A549 (cell line): ENCODE measurements around the gene GJE1.

Source experiments
- ESRRA ChIP-seq: fragments of 150-350 bp; IDR thresholded peaks from 2 replicates; pipeline ENCODE4 v1.6.1; 2014; ENCODE audit warnings: mild to moderate bottlenecking, low read length, borderline replicate concordance
- KDM1A ChIP-seq: fragments of 200-600 bp; sonication (generic); IDR thresholded peaks from 2 replicates; pipeline ENCODE4 v1.6.1; 2016; ENCODE audit warnings: low read depth, mild to moderate bottlenecking
- POLR2A ChIP-seq: IDR thresholded peaks from 2 replicates; pipeline ENCODE4 v1.6.1; 2012; ENCODE audit warnings: mild to moderate bottlenecking, low read length
- SMC3 ChIP-seq: fragments of >200 bp; sonication (Bioruptor Twin); formaldehyde crosslinking; IDR thresholded peaks from 3 replicates; pipeline ENCODE4 v1.6.1; 2018; ENCODE audit warnings: inconsistent platforms
- TFCP2L1 ChIP-seq: fragments of 250-450 bp; sonication (Bioruptor Pico); IDR thresholded peaks from 2 replicates; pipeline ENCODE4 v1.5.0; 2021; ENCODE audit warnings: mild to moderate bottlenecking
- ZFP36 ChIP-seq: fragments of 450-650 bp; IDR thresholded peaks from 2 replicates; pipeline ENCODE4 v1.6.1; 2014; ENCODE audit warnings: borderline replicate concordance; ENCODE audit not compliant: partially characterized antibody
- TF ChIP-seq, protein P1 (sequence below): fragments of >200 bp; sonication (Bioruptor Twin); formaldehyde crosslinking; IDR thresholded peaks from 3 replicates; pipeline ENCODE4 v1.5.1; 2016

DNA sequence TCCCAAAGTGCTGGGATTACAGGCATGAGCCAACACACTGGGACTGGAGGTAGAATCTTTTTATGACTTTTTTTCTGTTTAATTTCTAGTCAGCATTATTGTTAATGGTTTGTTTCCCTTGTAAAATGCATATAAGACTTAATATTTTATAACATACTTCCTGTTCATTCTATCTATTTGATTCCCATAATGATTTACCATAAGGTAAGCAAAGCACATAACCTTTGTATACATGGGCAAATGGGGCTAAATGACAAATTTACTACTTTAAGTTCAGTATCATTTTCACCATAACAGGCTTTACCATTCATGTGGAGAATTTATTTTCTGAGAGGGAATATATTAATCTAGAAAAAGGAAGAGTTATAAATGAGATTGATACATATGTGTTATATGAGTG lies 38.6 kb downstream of the GJE1 start:
- TF ChIP-seq TFCP2L1 (CRISPR knock-in tag) = no peak
- TF ChIP-seq, protein P1, sequence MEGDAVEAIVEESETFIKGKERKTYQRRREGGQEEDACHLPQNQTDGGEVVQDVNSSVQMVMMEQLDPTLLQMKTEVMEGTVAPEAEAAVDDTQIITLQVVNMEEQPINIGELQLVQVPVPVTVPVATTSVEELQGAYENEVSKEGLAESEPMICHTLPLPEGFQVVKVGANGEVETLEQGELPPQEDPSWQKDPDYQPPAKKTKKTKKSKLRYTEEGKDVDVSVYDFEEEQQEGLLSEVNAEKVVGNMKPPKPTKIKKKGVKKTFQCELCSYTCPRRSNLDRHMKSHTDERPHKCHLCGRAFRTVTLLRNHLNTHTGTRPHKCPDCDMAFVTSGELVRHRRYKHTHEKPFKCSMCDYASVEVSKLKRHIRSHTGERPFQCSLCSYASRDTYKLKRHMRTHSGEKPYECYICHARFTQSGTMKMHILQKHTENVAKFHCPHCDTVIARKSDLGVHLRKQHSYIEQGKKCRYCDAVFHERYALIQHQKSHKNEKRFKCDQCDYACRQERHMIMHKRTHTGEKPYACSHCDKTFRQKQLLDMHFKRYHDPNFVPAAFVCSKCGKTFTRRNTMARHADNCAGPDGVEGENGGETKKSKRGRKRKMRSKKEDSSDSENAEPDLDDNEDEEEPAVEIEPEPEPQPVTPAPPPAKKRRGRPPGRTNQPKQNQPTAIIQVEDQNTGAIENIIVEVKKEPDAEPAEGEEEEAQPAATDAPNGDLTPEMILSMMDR = no peak
- no peak for TF ChIP-seq ESRRA
- no peak for TF ChIP-seq SMC3
- no peak for TF ChIP-seq KDM1A
- TF ChIP-seq ZFP36 = no peak
- TF ChIP-seq POLR2A = no peak
